Measurements from ENCODE around the gene MAP3K21. TPM values are rescaled to one million over a fixed set of nuclear protein-coding genes. Genes with fewer than 3 reads are reported as not detected.

MAP3K21 gene
- total and polyA plus RNA-seq, 9 of the 15 experiments (the other 6 are each of a cell fraction or from before 2014, with no cell fraction given) = 0.23 to 0.86 (median 0.49) TPM

DNA sequence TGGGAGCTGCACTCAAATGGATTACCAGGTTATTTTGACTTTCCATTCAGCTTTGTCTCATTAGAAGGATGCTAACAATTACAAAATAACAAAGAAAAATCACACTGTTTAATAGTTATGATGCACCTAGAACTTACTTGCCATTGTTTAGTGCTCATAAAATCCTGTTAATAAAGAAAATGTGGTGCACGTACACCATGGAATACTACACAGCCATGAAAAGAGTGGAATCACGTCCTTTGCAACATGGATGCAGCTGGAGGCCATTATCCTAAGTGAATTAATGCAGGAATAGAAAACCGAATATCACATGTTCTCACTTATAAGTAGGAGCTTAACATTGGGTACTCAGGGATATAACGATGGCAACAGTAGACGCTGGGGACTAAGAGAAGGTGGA lies 19.8 kb downstream of the MAP3K21 start:
- Histone ChIP-seq H3K9ac (ENCODE audit: insufficient read depth in 1 of 2, low read depth in 2 of 2, low read length in 2 of 2) (no peak overlapping the region), H3K79me2 (ENCODE audit: control insufficient read depth, insufficient read depth, low read length) (no peaks in the 10 kb centered on the region), H3K9me3 (replicated peaks; ENCODE audit: control insufficient read depth, insufficient read depth, low read depth, low read length) (no peaks in the 10 kb centered on the region), H3K36me3 (ENCODE audit: control insufficient read depth, insufficient read depth, low read length) (no peaks in the 10 kb centered on the region), H3K9me1 (ENCODE audit: control insufficient read depth, insufficient read depth, low read length) (no peaks in the 10 kb centered on the region), H3K27me3 (ENCODE audit: control insufficient read depth in 2 of 2, insufficient read depth in 2 of 2, low read length in 2 of 2) (no peaks in the 10 kb centered on the region; a peak in 1 of 5 replicates), H3K4me2 (ENCODE audit: insufficient read depth, low read length) (no peak overlapping the region), H3K27ac (ENCODE audit: extremely low read depth, low read depth, low read length) (no peak overlapping the region), H4K20me1 (replicated peaks; ENCODE audit: control insufficient read depth, insufficient read depth, low read length) (no peaks in the 10 kb centered on the region), H3K4me1 (replicated peaks in 1 of 2; ENCODE audit: control insufficient read depth in 2 of 2, insufficient read depth in 2 of 2, low read length in 2 of 2) (no peaks in the 10 kb centered on the region), H2AFZ (ENCODE audit: low read depth, low read length) (no peak overlapping the region), H3K4me3 (no peak overlapping the region)
- in situ Hi-C loops (cut with MboI) (no loop called here), intact Hi-C loops (cut with micrococcal nuclease) (no loop called here)
- ChIA-PET CTCF (ENCODE audit: low intra/inter-chr PET ratio) (no interaction called here), POLR2A (interaction anchor here (0.7 kb wide), 1 partner anchor 707 kb away, joined by 5 read pairs; no protein-coding TSS in a partner anchor)
- no peak for ATAC-seq
- WGBS (ENCODE audit: insufficient coverage, low coverage, missing lambda C conversion rate) = under 1% methylated on average over 5 of the region's 5 CpGs
- FAIRE-seq = no peak
- TF ChIP-seq TAL1 (IDR thresholded peaks at IDR 0.05) = no peak
- no peak for TF ChIP-seq ZNF384 (IDR thresholded peaks at IDR 0.05; ENCODE audit: low read depth, low read length)
- TF ChIP-seq, protein P1, sequence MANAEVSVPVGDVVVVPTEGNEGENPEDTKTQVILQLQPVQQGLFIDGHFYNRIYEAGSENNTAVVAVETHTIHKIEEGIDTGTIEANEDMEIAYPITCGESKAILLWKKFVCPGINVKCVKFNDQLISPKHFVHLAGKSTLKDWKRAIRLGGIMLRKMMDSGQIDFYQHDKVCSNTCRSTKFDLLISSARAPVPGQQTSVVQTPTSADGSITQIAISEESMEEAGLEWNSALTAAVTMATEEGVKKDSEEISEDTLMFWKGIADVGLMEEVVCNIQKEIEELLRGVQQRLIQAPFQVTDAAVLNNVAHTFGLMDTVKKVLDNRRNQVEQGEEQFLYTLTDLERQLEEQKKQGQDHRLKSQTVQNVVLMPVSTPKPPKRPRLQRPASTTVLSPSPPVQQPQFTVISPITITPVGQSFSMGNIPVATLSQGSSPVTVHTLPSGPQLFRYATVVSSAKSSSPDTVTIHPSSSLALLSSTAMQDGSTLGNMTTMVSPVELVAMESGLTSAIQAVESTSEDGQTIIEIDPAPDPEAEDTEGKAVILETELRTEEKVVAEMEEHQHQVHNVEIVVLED (CRISPR knock-in tag; IDR thresholded peaks at IDR 0.05) = no peak
- TF ChIP-seq ZBED1 (IDR thresholded peaks at IDR 0.05) = no peak
- no peak for TF ChIP-seq ZNF347 (CRISPR knock-in tag; IDR thresholded peaks at IDR 0.05; ENCODE audit: low read depth)
- TF ChIP-seq, protein P2, sequence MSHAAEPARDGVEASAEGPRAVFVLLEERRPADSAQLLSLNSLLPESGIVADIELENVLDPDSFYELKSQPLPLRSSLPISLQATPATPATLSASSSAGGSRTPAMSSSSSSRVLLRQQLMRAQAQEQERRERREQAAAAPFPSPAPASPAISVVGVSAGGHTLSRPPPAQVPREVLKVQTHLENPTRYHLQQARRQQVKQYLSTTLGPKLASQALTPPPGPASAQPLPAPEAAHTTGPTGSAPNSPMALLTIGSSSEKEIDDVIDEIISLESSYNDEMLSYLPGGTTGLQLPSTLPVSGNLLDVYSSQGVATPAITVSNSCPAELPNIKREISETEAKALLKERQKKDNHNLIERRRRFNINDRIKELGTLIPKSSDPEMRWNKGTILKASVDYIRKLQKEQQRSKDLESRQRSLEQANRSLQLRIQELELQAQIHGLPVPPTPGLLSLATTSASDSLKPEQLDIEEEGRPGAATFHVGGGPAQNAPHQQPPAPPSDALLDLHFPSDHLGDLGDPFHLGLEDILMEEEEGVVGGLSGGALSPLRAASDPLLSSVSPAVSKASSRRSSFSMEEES (CRISPR knock-in tag; IDR thresholded peaks at IDR 0.05) = no peak
- no peak for TF ChIP-seq PHF20 (IDR thresholded peaks at IDR 0.05; ENCODE audit: partially characterized antibody)
- TF ChIP-seq, protein P3, sequence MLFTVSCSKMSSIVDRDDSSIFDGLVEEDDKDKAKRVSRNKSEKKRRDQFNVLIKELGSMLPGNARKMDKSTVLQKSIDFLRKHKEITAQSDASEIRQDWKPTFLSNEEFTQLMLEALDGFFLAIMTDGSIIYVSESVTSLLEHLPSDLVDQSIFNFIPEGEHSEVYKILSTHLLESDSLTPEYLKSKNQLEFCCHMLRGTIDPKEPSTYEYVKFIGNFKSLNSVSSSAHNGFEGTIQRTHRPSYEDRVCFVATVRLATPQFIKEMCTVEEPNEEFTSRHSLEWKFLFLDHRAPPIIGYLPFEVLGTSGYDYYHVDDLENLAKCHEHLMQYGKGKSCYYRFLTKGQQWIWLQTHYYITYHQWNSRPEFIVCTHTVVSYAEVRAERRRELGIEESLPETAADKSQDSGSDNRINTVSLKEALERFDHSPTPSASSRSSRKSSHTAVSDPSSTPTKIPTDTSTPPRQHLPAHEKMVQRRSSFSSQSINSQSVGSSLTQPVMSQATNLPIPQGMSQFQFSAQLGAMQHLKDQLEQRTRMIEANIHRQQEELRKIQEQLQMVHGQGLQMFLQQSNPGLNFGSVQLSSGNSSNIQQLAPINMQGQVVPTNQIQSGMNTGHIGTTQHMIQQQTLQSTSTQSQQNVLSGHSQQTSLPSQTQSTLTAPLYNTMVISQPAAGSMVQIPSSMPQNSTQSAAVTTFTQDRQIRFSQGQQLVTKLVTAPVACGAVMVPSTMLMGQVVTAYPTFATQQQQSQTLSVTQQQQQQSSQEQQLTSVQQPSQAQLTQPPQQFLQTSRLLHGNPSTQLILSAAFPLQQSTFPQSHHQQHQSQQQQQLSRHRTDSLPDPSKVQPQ (CRISPR knock-in tag; IDR thresholded peaks at IDR 0.05; ENCODE audit: borderline replicate concordance) = no peak
- TF ChIP-seq ZNF143 (CRISPR knock-in tag; IDR thresholded peaks at IDR 0.05) = no peak
- no TSS peak for BruUV-seq (replicated peaks)
- no peak for DNase-seq (ENCODE audit: extremely low read depth in 1 of 4, low spot score in 3 of 4)
